Endothelial cell (in vitro differentiated cells): Measurements from ENCODE around the gene PRR12. TPM values are rescaled to one million over a fixed set of nuclear protein-coding genes. Genes with fewer than 3 reads are reported as not detected.
"Not testable (repeated sequence)": the region's sequence is repeated elsewhere in the genome, so short reads cannot be mapped to it uniquely, and the experiment has no call there.

Source experiments
- DNase-seq: peaks from one replicate; pipeline ENCODE4 v3.0.0; 2021; ENCODE audit warnings: low spot score
- H3K27ac Mint-ChIP-seq: one replicate; pipeline ENCODE4 v1.8.0; 2021; ENCODE audit warnings: mixed read lengths, inconsistent platforms; ENCODE audit not compliant: unreplicated experiment
- H3K27me3 Mint-ChIP-seq: one replicate; pipeline ENCODE4 v1.8.0; 2021; ENCODE audit warnings: mild to moderate bottlenecking, moderate library complexity, mixed read lengths, inconsistent platforms; ENCODE audit not compliant: unreplicated experiment
- H3K36me3 Mint-ChIP-seq: one replicate; pipeline ENCODE4 v1.8.0; 2021; ENCODE audit warnings: mild to moderate bottlenecking, low read depth, mixed read lengths, inconsistent platforms; ENCODE audit not compliant: unreplicated experiment
- H3K4me1 Mint-ChIP-seq: one replicate; pipeline ENCODE4 v1.8.0; 2021; ENCODE audit warnings: mild to moderate bottlenecking, mixed read lengths, inconsistent platforms; ENCODE audit not compliant: unreplicated experiment
- H3K4me3 Mint-ChIP-seq: one replicate; pipeline ENCODE4 v1.8.0; 2021; ENCODE audit warnings: mild to moderate bottlenecking, mixed read lengths, inconsistent platforms; ENCODE audit not compliant: unreplicated experiment
- H3K9me3 Mint-ChIP-seq: one replicate; pipeline ENCODE4 v1.8.0; 2021; ENCODE audit warnings: mixed read lengths, inconsistent platforms; ENCODE audit not compliant: unreplicated experiment
- total RNA-seq: library from RNA; stranded (reverse); fragmentation: NEBNext Ultra II Directional; extraction: Animal tissue kit (Norgen Biotek cat#: 25700); gene quantifications from one replicate; pipeline ENCODE4 v1.2.1, GENCODE V29; 2021; ENCODE audit not compliant: unreplicated experiment
- TF ChIP-seq, protein P1 (sequence below): fragments of 200-600 bp; sonication (generic); IDR thresholded peaks from one replicate; pipeline ENCODE4 v1.5.0; 2021; ENCODE audit warnings: antibody characterized with exemption; ENCODE audit not compliant: unreplicated experiment

The PRR12 gene
- total RNA-seq, 1 donor from 2014 or later, result 38.8 TPM

DNA sequence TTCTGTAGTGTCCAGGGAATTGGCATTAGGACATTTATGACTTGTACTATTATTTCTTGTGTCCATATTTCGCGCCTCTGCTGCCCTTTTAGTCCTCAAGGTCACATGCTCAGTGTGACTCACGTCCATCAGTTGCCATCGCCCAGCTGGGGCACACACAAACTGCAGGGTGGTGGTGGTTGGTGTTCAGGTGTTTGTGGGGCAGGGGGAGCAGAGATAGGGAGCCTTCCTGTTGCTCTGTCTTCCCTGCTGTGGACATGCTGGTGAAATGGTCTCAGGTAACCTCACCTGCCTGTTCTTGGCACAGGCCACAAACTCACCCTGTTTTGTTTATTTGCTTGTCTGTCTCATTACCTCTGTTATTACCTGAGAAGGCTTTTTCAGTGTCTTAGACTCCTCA lies 22.4 kb downstream of the PRR12 start:
- no peak overlapping the region for H3K4me3 Mint-ChIP-seq
- no peaks in the 10 kb centered on the region for H3K9me3 Mint-ChIP-seq
- no peaks in the 10 kb centered on the region for H3K4me1 Mint-ChIP-seq
- no peak overlapping the region for H3K27ac Mint-ChIP-seq
- TF ChIP-seq, protein P1, sequence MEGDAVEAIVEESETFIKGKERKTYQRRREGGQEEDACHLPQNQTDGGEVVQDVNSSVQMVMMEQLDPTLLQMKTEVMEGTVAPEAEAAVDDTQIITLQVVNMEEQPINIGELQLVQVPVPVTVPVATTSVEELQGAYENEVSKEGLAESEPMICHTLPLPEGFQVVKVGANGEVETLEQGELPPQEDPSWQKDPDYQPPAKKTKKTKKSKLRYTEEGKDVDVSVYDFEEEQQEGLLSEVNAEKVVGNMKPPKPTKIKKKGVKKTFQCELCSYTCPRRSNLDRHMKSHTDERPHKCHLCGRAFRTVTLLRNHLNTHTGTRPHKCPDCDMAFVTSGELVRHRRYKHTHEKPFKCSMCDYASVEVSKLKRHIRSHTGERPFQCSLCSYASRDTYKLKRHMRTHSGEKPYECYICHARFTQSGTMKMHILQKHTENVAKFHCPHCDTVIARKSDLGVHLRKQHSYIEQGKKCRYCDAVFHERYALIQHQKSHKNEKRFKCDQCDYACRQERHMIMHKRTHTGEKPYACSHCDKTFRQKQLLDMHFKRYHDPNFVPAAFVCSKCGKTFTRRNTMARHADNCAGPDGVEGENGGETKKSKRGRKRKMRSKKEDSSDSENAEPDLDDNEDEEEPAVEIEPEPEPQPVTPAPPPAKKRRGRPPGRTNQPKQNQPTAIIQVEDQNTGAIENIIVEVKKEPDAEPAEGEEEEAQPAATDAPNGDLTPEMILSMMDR, result no peak
- peaks cover 6% of the 10 kb centered on the region for H3K27me3 Mint-ChIP-seq
- no peak for DNase-seq
- peaks cover 40% of the 10 kb centered on the region for H3K36me3 Mint-ChIP-seq

DNA sequence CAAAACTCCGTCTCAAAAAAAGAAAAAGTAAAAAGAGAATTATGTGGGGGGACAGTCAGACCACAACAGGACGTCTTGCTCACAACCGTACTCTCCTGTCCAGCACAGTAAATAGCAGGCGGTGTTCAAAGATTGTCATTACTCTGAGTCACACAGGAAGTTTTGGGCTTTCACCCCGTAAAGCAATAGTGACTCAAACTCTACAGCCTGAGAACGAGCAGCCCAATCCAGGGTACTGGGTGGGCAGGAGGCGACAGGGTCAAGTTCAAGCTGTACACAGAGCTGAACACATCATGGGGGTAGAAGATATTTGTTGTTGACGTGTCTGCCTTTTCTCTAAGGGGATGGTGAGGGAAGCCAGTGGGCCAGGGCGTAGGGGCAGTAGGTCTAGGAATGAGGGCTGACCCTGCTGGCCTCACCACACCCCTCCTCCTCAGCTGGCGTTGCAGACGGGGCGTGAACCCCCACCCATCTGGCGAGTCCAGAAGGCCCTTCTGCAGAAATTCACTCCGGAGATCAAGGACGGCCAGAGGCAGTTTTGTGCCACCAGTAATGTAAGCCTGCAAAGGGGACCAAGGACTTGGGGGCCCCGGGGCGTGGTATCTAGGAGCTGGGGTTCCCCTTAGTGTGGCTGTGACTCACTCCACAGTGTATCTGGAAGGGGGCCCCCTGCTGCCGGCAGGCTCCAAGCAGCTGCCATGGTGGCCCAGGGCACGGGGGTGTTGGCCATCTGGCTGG lies 23.3 kb downstream of the PRR12 start:
- no peaks in the 10 kb centered on the region for H3K4me1 Mint-ChIP-seq
- H3K27ac Mint-ChIP-seq, result peak overlapping the region; percentile 86
- peaks cover 7% of the 10 kb centered on the region for H3K27me3 Mint-ChIP-seq
- H3K9me3 Mint-ChIP-seq, result no peaks in the 10 kb centered on the region
- TF ChIP-seq, protein P1, result no peak
- H3K4me3 Mint-ChIP-seq, result peak overlapping the region; percentile 19
- peaks cover 45% of the 10 kb centered on the region for H3K36me3 Mint-ChIP-seq
- DNase-seq, result no peak

DNA sequence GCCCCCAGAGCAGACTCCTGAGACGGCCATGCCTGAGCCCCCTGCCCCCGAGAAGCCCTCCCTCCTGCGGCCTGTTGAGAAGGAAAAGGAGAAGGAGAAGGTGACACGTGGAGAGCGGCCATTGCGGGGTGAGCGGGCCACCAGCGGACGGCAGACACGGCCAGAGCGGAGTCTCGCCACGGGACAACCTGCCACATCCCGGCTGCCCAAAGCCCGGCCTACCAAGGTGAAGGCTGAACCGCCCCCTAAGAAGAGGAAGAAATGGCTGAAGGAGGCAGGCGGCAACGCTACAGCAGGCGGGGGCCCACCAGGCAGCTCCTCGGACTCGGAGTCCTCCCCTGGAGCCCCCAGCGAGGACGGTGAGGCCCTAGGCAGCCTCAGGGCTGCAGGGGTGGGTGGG lies 24.9 kb downstream of the PRR12 start:
- no peaks in the 10 kb centered on the region for H3K4me1 Mint-ChIP-seq
- H3K27me3 Mint-ChIP-seq, result peaks cover 7% of the 10 kb centered on the region
- no peak overlapping the region for H3K27ac Mint-ChIP-seq
- no peaks in the 10 kb centered on the region for H3K9me3 Mint-ChIP-seq
- TF ChIP-seq, protein P1, result no peak
- H3K36me3 Mint-ChIP-seq, result peaks cover 49% of the 10 kb centered on the region
- no peak overlapping the region for H3K4me3 Mint-ChIP-seq
- DNase-seq, result no peak

DNA sequence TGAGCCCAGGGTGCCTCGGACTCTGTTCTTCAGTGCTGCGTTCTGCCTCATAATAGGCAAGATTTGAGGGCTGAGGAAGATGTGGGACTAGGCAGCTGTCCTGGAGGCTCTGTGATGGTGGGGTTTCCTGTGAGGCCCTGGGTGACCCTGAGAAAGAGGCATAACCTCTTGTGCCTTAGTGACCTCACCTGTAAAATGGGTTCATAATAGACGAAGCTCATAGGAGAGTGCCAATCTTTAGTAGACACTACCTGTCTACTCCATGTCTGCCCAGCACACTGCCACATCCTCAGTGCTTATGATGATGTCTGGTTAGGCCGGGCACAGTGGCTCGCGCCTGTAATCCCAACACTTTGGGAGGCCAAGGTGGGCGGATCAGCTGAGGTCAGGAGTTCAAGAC lies 25.6 kb downstream of the PRR12 start:
- DNase-seq, result no peak
- peaks cover 7% of the 10 kb centered on the region for H3K27me3 Mint-ChIP-seq
- H3K36me3 Mint-ChIP-seq, result peaks cover 49% of the 10 kb centered on the region
- no peaks in the 10 kb centered on the region for H3K4me1 Mint-ChIP-seq
- TF ChIP-seq, protein P1, result no peak
- H3K27ac Mint-ChIP-seq, result no peak overlapping the region
- H3K4me3 Mint-ChIP-seq, result no peak overlapping the region
- no peaks in the 10 kb centered on the region for H3K9me3 Mint-ChIP-seq

DNA sequence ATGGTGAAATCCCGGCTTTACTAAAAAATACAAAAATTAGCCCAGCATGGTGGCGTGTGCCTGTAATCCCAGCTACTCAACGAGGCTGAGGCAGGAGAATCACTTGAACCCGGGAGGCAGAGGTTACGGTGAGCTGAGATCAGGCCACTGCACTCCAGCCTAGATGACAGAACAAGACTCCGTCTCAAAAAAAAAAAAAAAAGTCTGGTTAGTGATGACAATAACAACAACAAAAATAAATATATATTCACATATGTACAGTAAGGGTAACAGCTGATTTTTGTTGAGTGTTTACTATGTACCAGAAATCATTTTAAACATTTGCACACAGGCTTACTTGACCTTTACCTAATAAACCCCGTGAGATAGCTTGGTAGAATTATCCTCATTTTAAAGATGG lies 26.0 kb downstream of the PRR12 start:
- Mint-ChIP-seq H3K4me1 (no peaks in the 10 kb centered on the region), H3K36me3 (peaks cover 49% of the 10 kb centered on the region)

DNA sequence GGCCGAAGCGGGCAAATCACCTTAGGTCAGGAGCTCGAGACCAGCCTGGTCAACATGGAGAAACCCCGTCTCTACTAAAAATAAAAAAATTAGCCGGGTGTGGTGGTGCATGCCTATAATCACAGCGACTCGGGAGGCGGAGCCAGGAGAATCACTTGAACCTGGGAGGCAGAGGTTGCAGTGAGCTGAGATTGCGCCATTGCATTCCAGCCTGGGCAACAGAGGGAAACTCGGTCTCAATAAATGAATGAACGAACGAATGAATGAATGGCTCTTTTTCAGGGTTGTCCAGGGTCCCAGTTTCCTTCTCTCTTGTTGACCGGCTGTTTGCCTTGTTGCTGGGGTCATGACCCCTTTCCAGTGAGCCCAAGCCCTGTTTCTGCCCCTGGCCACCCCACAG lies 26.9 kb downstream of the PRR12 start:
- Mint-ChIP-seq H3K4me3 (peak overlapping the region; percentile 47), H3K36me3 (peaks cover 47% of the 10 kb centered on the region)
- not testable (repeated sequence) for H3K9me3 Mint-ChIP-seq, DNase-seq, H3K27me3 Mint-ChIP-seq, H3K4me1 Mint-ChIP-seq, H3K27ac Mint-ChIP-seq

More for the DNA sequence above, 26.0 kb downstream of the PRR12 start:
- no peak overlapping the region for H3K27ac Mint-ChIP-seq
- H3K9me3 Mint-ChIP-seq, result no peaks in the 10 kb centered on the region
- TF ChIP-seq, protein P1, result no peak
- DNase-seq, result no peak
- H3K4me3 Mint-ChIP-seq, result no peak overlapping the region
- peaks cover 7% of the 10 kb centered on the region for H3K27me3 Mint-ChIP-seq
